Uterus (tissue), 4 donors: ENCODE measurements around the gene SMIM28. TPM values are rescaled to one million over a fixed set of nuclear protein-coding genes. Genes with fewer than 3 reads are reported as not detected.

ENCODE experiments used
- DNase-seq, 2 donors: peaks; one replicate each; pipeline ENCODE4 v3.0.0-alpha.2; 2019 to 2020
- H3K27ac ChIP-seq, 2 donors: fragments of 200-600 bp; sonication (generic); 1 replicate in 1 of 2; 2 replicates in 1 of 2; pipeline ENCODE4 v1.5.1; 2016 to 2018
- H3K27me3 ChIP-seq, 2 donors: fragments of 200-600 bp; sonication (generic); one replicate each; pipeline ENCODE4 v1.5.1; 2018 to 2019; ENCODE audit warnings: control low read depth in 1 of 2
- H3K36me3 ChIP-seq, 2 donors: fragments of 200-600 bp; sonication (generic); one replicate each; pipeline ENCODE4 v1.5.1; 2019; ENCODE audit warnings: control low read depth in 1 of 2
- H3K4me1 ChIP-seq, 2 donors: fragments of 200-600 bp; sonication (generic); one replicate each; pipeline ENCODE4 v1.5.1; 2018 to 2019; ENCODE audit warnings: control low read depth in 1 of 2
- H3K4me3 ChIP-seq, 2 donors: fragments of 200-600 bp; sonication (generic); 1 replicate in 1 of 2; 2 replicates in 1 of 2; pipeline ENCODE4 v1.5.1; 2018 to 2019; ENCODE audit warnings: mild to moderate bottlenecking in 1 of 2
- H3K9me3 ChIP-seq, 2 donors: fragments of 200-600 bp; sonication (generic); one replicate each; pipeline ENCODE4 v1.5.1; 2019; ENCODE audit warnings: control low read depth in 1 of 2
- POLR2A ChIP-seq, 2 donors: fragments of 450-650 bp; IDR thresholded peaks; one replicate each; pipeline ENCODE4 v1.6.1; 2016; ENCODE audit warnings: antibody characterized with exemption in 2 of 2, mild to moderate bottlenecking in 1 of 2, moderate library complexity in 1 of 2
- intact Hi-C: fragments of 100-400 bp; cut with DNase I; formaldehyde crosslinking; loops from one replicate; pipeline ENCODE4 v1.15.1; 2023; ENCODE audit warnings: low total_unique reads
- small RNA-seq: library from RNA; depleted of rRNA; stranded (forward); fragments of <200 nt; gene quantifications from one replicate; pipeline ENCODE3, GENCODE V24; 2016
- total RNA-seq, 4 donors: library from RNA; depleted of rRNA in 3 of 4; stranded (reverse); fragments of >200 nt in 3 of 4; gene quantifications; one replicate each; pipeline versions ENCODE4 v1.1.0 to v1.2.4, GENCODE V29; 2014 to 2023
- TF ChIP-seq, protein P1 (sequence below), 4 experiments: fragments of 200-600 bp in 2 of 4; fragments of 450-650 bp in 2 of 4; sonication (generic) in 2 of 4; IDR thresholded peaks; one replicate each; pipeline ENCODE4 v1.5.1; 2016 to 2019; ENCODE audit warnings: antibody characterized with exemption in 4 of 4, mild to moderate bottlenecking in 2 of 4, moderate library complexity in 1 of 4
- donor health status: DM: yes; HTN: yes; CAD: no.

The SMIM28 gene
- total RNA-seq, 4 donors from 2014 or later = not detected

- Histone ChIP-seq H3K4me3 (no peak overlapping the region), H3K36me3 (no peaks in the 10 kb centered on the region), H3K4me1 (no peaks in the 10 kb centered on the region), H3K27ac (no peak overlapping the region), H3K9me3 (no peaks in the 10 kb centered on the region), H3K27me3 (no peaks in the 10 kb centered on the region)
- DNase-seq = no peak
- intact Hi-C loops = no loop called here
- TF ChIP-seq, protein P1, sequence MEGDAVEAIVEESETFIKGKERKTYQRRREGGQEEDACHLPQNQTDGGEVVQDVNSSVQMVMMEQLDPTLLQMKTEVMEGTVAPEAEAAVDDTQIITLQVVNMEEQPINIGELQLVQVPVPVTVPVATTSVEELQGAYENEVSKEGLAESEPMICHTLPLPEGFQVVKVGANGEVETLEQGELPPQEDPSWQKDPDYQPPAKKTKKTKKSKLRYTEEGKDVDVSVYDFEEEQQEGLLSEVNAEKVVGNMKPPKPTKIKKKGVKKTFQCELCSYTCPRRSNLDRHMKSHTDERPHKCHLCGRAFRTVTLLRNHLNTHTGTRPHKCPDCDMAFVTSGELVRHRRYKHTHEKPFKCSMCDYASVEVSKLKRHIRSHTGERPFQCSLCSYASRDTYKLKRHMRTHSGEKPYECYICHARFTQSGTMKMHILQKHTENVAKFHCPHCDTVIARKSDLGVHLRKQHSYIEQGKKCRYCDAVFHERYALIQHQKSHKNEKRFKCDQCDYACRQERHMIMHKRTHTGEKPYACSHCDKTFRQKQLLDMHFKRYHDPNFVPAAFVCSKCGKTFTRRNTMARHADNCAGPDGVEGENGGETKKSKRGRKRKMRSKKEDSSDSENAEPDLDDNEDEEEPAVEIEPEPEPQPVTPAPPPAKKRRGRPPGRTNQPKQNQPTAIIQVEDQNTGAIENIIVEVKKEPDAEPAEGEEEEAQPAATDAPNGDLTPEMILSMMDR (IDR thresholded peaks at IDR 0.05) = no peak
- no peak for TF ChIP-seq POLR2A (IDR thresholded peaks at IDR 0.05)
Measured at GRCh38 chr6:138429761-138430160, 52.1 kb downstream of the SMIM28 start.

GRCh38 chr6:138430361-138431145, 52.8 kb downstream of the SMIM28 start:
- intact Hi-C loops = no loop called here
- TF ChIP-seq POLR2A (IDR thresholded peaks at IDR 0.05) = no peak
- TF ChIP-seq, protein P1 (IDR thresholded peaks at IDR 0.05) = no peak
- Histone ChIP-seq H3K4me1 (no peaks in the 10 kb centered on the region), H3K9me3 (no peaks in the 10 kb centered on the region), H3K27me3 (no peaks in the 10 kb centered on the region), H3K27ac (no peak overlapping the region), H3K36me3 (no peaks in the 10 kb centered on the region), H3K4me3 (no peak overlapping the region)
- no peak for DNase-seq

- intact Hi-C loops = no loop called here
- Histone ChIP-seq H3K4me3 (no peak overlapping the region), H3K9me3 (no peaks in the 10 kb centered on the region), H3K27ac (no peak overlapping the region), H3K36me3 (no peaks in the 10 kb centered on the region), H3K27me3 (no peaks in the 10 kb centered on the region), H3K4me1 (no peaks in the 10 kb centered on the region)
- DNase-seq = no peak
- TF ChIP-seq, protein P1 (IDR thresholded peaks at IDR 0.05) = no peak
- TF ChIP-seq POLR2A (IDR thresholded peaks at IDR 0.05) = no peak
Measured at GRCh38 chr6:138431256-138432062, 53.8 kb downstream of the SMIM28 start.

GRCh38 chr6:138432063-138432356, 54.3 kb downstream of the SMIM28 start:
- intact Hi-C loops = no loop called here
- Histone ChIP-seq H3K36me3 (no peaks in the 10 kb centered on the region), H3K27me3 (no peaks in the 10 kb centered on the region), H3K4me1 (no peaks in the 10 kb centered on the region), H3K4me3 (no peak overlapping the region), H3K27ac (no peak overlapping the region), H3K9me3 (no peaks in the 10 kb centered on the region)
- DNase-seq = no peak
- TF ChIP-seq POLR2A (IDR thresholded peaks at IDR 0.05) = no peak
- TF ChIP-seq, protein P1 (IDR thresholded peaks at IDR 0.05) = no peak

Small RNAs within 50 kb of the gene (small RNA-seq; reads per million reads assigned to genes)
- not detected for gene AL031003.1

Other genes with a start within 250 kb of the SMIM28 start
- gene ARFGEF3, start 216.0 kb upstream of the SMIM28 start, total RNA-seq = 1 to 10 TPM in 3 of 4 donors, under 1 TPM in 1; 0.88 to 5.8 (median 2.4) TPM
- not detected for gene PBOV1, start 159.4 kb upstream of the SMIM28 start, total RNA-seq
- 10 to 100 TPM in 3 of 4 donors, 1 to 10 TPM in 1; 8.5 to 80.7 (median 35.1) TPM for gene HEBP2, start 26.3 kb downstream of the SMIM28 start, total RNA-seq
- gene NHSL1, start 121.6 kb downstream of the SMIM28 start, total RNA-seq = 10 to 100 TPM in 1 of 4 donors, 1 to 10 TPM in 3; 2.8 to 30.9 (median 7.9) TPM